HG03432 (cell line): ENCODE data around the gene ATXN1.
A peak's percentile ranks its signal among the peaks of the same experiment; 100 is the strongest.
"Not testable (repeated sequence)": the region's sequence is repeated elsewhere in the genome, so short reads cannot be mapped to it uniquely, and the experiment has no call there.

Source experiments
- ATAC-seq: cut with Tn5 transposase; IDR thresholded peaks from one replicate; pipeline ENCODE4 v1.9.1; 2021; ENCODE audit warnings: mild to moderate bottlenecking, moderate library complexity; ENCODE audit not compliant: unreplicated experiment

ATXN1 gene

DNA sequence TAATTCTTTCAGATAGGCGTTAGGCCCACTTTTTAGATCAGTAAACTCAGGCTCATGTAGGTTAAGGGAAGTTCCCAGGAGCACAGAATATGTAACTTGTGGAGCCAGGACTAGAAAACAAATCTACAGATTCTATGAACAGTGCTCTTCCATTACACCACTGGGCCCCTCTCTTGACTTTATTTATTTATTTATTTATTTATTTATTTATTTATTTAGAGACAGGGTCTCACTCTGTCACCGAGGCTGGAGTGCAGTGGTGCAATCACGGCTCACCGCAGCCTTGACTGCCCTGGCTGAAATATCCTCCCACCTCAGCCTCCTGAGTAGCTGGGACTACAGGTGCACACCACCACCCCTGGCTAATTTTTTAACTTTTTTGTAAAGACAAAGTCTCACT lies 382.9 kb downstream of the ATXN1 start:
- ATAC-seq = not testable (repeated sequence)

DNA sequence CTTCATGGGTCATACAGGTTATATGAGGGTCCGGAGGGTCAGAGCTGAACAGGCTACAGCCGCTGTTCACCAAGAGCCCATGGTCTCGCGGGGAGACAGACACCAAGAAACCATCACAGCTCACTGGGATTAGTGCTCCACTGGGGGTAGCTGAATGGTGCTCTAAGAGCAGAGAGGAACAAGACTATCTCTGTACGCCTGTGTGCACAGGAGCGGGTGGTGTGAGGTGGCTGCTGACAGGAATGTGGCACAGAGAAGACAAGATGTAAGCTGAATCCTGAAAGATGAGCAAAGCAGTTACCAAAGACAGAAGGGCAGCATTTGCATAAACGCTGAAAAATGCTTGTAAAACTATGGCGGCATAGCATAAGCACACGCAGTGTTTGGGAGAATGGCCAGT lies 383.8 kb downstream of the ATXN1 start:
- no peak for ATAC-seq

DNA sequence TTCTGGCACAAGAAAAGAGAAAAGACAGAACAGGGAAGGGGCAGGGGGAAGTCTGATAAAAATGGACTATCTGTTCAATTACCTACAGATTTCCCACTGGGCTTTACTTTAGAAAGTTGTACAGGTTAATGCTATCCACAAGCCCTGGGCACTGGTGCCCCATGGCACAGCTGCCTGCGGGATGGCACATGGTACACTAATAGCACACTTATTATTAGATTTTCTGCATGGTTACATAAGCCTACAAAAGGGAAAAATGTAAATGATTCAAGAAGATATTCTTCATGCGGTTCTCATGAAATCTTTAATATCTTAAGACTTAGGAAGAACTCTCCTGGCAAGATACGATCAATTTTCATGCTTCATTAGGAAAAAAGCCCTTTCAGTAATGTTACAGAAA lies 385.4 kb downstream of the ATXN1 start:
- no peak for ATAC-seq

DNA sequence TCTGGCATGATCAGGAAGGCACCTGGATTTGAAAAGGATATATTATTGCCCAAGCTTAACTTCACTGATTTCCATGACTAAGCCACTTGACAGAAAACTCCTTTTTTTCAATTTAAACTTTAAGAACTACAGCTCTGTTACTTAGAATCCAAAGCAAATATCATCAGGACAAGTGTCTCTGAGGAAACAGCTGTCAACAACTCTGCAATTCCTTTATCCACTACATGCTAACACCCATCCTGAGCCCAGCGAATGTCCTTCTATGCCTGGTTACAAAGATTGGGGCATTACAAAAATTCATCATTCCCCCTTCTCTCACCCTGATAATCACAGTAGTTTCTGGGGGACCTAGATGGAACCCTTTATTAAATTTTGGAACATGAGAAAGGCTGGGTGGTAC lies 386.1 kb downstream of the ATXN1 start:
- no peak for ATAC-seq

DNA sequence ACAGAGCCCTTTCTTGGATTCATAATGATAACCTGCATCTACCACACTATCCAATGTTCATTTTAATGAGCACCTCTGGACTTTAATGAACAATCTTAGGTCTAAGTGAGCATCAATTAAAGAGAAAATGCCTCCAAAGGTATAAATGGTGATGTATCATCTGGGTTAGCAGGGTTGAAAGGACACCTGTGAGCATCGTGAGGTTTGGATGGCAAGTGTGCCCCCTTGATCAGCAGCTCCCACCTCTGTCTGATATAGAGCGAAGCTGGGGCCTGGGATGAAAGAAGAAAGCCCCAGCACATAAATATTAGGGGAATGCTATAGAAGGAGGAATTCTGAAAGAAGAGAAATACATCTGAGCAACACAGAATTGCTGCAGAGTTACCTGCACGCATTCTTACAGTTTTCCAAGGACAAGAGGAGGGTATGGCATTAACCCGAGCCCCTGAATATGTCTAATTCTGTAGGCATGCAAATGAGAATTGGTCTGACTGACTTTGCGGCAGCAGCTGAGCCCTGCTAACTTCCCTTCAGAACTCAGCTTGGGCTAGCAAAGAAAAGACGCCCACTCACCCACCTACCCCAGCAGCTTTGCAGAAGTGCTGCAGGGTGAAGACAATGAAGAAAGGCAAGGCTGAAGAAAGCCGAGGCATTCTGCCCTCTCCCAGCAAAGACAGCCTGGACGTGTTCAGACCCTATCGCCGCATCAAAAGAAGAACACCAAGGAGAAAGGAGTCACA lies 386.6 kb downstream of the ATXN1 start:
- ATAC-seq = peak; percentile 88

DNA sequence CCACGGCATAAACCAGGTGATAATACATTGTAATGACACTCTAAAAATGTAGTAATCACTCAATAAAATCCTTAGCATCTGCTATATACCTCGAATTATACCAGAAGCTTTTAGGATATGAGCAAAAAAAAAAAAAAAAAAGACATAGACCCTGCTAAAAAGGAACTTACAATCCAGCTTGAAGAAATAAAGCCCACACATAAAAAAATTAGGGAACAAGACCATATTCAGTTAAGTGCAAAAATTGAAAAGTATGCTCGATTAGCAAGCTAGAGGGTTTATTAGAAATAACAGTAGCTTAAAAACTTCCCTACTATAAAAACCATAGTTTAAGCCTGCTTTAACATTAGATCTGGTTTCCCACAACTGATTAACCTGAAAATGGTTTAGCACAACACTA lies 387.2 kb downstream of the ATXN1 start:
- no peak for ATAC-seq

DNA sequence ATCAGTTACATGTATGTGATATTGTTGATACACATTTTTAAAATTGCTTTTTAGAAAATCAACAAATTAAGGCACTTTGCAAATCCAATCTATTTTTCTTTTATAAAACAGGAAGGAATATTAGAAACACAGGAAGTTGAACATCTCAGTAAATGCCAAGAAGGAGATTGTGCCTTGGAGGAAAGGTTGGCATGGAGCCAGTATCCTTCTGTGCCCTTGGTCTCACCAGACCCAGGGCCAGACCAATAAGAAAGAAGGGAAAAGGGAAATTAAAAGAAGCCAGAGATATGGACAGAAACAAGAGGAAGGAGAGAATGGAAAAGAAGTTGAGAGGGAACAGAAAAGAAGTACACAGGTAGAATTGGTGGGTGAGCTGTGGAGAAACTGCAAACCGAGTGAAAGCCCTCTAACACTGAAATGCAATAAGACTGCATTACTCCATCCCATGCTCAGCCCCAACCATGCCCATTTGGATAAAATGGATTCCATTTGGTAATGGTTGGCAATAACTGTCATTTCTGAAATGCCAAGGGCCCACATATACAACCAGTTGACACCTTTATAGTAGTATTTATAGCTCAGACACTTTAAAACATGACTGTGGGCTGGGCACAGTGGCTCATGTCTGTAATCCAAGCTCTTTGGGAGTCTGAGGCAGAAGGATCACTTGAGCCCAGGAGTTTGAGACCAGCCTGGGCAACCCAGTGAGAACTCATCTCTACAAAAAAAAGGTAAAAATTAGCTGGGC lies 389.1 kb downstream of the ATXN1 start:
- no peak for ATAC-seq

DNA sequence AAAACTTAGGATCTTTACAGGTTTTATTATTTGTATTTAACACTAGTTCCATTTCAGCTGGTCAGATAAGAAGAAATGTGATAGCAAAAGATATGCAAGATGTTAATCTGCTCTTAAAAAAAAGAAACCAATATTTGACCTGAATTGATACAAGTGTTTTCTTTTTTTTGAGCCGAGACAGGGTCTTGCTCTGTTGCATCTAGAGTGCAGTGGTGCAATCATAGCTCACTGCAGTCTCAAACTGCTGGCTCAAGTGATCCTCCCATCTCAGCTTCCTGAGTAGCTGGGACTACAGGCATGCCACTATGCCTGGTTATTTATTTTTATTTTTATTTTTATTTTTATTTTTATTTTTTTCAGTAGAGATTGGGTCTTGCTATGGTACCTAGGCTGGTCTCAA lies 389.9 kb downstream of the ATXN1 start:
- ATAC-seq = no peak

DNA sequence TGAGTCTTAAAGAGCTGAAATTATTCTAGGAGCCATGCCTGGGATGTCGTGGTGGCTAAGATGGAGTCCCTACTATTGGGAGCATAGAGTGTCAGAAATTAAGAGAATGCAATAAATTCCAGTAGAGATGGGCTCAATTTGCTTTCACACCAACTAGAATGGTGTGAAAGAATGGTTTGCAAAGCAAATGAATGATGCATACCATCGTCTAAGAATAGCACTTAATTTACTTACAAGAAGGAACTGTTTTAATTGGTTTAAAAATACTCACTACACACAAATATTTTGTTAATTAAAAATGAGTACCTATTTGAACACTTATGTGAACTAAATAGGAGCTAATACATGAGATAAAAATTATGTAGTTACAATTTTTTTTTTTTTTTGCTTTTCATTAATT lies 390.3 kb downstream of the ATXN1 start:
- no peak for ATAC-seq

DNA sequence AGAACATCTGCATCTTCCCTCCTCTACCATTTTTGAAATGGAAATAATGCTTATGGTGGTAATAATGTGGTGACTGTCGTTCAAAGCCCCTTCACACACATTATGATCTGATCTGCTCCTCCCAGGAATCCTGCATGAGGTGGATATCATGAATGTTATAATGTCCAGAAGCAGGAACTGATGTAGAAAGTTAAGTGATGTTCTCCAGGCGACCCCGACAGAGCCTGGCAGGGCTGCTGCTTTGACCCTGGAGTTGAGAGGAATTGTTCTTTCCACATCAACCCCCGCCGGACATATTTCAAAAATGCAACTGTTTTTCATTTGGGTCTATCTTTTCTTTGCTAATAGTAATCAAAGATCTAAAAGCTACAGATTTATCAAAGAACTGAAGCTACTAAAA lies 391.3 kb downstream of the ATXN1 start:
- no peak for ATAC-seq

DNA sequence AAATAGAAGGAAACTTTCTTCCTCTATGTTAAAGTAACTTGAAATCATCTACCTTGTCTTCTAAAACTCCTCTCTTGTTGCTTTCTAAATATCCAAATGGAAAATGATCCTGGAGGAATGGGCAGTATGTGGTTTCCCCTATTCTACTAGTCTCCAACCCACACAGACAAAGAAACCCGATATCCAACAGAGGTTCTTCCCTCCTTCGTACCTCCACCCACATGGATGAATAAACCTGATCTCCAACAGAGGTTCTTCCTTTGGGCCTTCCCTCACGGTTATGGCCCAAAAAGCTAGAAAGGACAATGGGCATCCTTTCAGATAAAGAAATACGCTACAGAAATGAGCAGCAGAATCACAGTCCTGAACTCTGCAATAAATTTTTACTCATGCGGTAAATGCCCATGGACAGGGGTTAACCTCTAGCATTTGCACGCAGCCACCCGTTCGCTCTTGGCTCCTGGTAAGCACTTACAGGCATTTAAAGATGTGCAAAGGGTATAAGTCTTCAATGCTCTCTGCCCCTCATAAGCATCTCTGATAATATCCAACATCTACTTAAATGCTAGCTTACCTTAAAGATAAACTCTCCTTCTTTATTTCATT lies 392.0 kb downstream of the ATXN1 start:
- ATAC-seq = no peak

DNA sequence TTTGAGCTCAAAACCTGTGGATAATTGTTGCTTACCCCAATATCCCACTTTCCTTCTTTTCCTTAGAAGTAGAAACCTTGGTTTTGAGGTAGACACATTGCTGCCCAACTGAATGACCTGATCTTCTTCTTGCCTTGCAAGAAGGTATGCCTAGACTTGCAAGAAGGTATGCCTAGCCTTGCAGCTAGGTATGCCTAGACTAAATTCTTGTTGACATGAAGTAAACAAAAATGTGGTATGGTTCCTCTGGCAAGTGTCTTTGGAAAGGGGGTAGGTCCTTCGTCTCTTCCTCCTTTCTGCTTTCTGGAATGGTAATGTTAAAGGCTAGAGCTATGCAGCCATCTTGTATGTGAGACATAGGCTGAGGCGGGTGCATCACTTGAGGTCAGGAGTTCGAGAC lies 393.7 kb downstream of the ATXN1 start:
- no peak for ATAC-seq

DNA sequence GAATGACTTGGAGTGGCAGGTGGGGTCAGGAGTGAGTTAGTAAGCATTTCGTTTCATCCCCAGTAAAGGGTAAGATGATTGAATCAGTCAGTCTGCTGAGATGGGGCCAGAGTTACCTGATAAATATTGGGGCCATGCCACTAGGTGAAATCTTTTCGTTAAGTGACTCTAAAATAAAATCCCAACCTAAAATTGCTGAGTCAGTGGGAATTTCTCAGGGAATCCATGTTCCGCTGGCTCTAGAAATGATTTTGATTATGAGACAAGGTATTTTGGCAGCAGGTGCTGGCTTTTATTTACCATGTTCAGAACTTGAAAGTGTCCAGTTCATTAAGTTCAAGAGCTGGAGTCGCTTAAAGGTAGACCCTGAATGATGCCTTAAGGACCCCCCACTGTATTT lies 397.5 kb downstream of the ATXN1 start:
- ATAC-seq = no peak

DNA sequence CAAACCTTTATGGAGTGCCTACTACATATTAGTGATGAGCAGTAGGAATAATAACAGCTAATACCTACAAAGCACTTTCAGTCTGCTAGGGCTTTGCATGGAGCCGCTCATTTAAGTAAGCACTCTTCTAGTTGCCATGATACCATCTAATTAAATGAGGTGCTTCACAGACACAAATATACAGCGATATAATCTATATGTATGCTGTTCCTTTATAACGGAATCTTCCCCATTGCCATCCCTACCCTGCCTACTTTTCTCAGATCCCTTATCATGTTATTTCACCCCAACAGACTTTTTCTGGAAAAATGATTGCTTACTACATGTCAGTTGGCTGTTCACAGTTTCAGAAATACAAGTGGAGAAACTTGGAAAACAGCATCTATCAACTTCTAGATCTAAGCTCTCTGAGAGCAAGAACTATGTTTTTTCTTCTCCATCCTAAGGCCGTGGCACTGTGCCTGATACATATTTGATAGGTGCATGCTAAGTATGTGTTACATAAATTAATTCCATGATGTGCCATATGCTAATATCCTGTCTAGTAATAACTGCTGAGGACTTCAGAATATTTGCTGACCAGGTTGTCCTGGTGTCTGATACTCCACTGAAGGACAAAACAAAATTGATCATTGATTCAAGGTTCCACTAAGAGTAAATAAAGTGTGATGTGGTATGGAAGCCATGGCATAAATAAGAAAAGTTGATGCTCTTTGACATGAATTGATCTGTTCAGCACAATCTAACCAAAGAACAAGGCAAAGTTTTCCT lies 398.3 kb downstream of the ATXN1 start:
- no peak for ATAC-seq

DNA sequence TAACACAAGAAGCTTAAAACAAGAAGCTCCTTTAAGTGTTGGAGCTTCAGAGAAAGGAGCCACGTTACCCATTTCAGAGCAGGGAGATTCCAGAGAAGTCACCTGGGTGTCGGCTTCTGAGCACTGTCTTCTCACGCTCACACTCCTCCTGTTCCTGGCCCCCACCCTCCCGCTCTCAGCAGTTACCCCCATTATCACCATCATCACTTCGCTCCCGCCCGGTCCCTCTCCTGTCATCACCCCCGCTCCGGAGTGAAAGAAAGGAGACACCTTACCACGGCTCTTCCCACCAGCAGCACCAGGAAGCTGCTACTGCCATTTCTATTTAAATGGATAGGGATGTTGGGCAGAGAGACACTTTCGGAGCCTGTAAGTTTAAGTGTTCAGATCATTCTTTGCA lies 399.0 kb downstream of the ATXN1 start:
- ATAC-seq = no peak

DNA sequence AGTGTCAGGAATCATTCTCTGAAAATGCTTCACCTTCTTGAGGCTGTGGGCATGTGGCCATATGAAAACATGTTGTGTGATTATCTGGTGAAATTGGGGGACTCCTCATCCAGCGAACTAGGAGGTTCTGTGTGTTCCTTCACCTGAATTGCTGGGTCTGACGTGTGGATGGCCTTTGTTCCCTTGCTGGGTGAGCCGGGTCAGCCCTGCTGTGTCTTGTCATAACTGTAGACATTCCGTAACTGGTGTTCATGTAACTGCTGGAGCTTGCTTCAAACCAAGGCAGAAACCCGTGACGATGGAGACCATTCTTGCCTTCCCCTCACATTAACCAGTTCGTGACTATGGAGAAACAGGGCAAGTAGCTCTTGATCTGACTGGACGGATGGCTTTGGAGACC lies 399.4 kb downstream of the ATXN1 start:
- no peak for ATAC-seq

DNA sequence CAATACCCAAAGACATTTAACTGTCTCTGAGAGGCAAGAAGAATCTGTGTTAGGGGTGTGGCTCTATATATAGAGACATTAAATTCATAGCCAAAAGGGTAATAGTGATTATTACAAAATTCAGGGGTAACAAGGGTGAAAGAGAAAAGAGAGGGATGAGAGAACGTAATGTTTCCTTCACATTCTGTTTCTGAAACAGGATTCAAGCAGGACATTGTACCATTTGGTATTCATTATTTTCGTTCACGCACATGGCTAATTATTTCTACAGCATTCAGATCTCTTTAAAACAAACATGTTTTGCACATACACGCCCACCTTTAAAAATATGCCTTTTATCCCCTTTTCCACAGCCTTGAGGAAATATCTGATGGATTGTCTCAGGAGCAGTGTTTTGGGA lies 400.1 kb downstream of the ATXN1 start:
- ATAC-seq = no peak

DNA sequence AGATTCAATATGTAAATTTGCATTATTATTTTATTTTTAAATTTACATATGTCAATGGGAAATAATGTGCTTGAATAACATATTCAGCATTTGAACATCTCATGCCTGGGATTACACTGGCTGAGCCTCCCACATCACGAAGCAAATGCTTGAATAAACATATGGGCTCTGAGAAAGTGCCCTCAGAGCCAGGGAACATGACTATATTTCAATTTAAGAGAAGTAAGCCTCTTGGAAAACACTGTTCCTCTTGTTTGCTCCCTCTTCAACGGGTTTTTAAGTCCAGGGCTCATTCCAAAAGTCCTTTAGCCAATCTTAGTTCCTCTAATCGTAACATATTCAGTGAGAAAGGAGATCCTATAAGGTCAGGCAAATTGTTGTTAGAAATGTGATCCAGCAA lies 400.9 kb downstream of the ATXN1 start:
- ATAC-seq = no peak

DNA sequence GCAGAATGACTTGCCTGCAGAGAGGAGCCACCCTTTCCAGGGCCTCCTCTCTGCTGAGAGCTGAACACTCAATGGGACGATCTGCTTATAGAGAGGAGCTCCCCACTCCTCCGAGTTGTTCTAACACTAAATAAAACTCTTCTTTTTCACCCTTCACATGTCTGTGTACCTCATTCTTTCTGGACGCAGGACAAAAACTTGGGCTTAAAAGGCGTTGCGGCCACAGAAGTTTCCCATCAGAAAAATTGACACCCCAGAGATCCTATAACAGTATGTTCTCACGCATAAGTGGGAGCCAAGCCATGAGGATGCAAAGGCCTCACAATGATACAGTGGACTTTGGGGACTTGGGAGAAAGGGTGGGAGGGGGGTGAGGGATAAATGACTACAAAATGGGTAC lies 401.7 kb downstream of the ATXN1 start:
- ATAC-seq = no peak

DNA sequence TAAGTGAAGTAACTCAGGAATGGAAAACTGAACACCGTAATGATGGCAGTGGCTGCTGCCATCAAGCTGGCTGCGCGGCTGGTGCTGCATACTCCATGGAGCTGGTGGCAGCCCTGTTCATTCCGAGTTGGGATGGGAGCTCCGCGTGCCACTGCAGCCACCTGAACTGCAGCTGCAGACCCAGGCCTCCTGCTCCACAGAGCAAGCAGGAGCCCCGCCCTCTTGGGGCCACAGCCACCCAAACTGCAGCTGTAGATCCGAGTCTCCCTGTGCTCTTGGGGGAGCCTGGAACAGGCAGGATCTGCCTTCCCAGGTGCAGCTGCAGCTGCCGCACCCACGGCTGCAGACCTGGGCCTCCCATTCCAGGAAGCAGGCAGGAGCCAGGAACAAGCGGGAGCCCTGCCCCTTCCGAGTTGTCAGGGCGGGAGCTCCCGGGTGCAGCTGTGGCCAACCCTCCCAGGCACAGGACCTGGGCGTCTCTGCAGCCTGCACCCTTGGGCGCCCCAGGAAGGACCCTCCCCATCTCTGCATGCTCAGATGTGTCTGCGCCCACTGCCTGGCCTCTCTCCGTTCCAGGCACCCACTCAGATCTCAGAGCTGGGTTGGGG lies 402.6 kb downstream of the ATXN1 start:
- no peak for ATAC-seq
